Activated CD8-positive, alpha-beta T cell treated with anti-CD3 and anti-CD28 coated beads for 36 hours (primary cell): ENCODE data around the gene RFXANK. TPM values are rescaled to one million over a fixed set of nuclear protein-coding genes. Genes with fewer than 3 reads are reported as not detected.
A peak's percentile ranks its signal among the peaks of the same experiment; 100 is the strongest.

Source experiments
- ATAC-seq: fragments of 200-7000 bp; cut with Tn5 transposase; one replicate; pipeline ENCODE4 v1.10.0; 2021; ENCODE audit warnings: mild to moderate bottlenecking, moderate library complexity
- CTCF ChIA-PET: fragments of 350-600 bp; sonication (Branson Sonifier 250); formaldehyde crosslinking; loops from one replicate; lab custom pipeline; 2021; ENCODE audit warnings: antibody characterized with exemption; lab: Charles Lee
- POLR2A ChIA-PET: fragments of 350-600 bp; sonication (Branson Sonifier 250); formaldehyde crosslinking; loops from one replicate; lab custom pipeline; 2021; ENCODE audit warnings: antibody characterized with exemption; lab: Charles Lee
- DNase-seq: peaks from one replicate; pipeline ENCODE4 v3.0.0-alpha.2; 2020
- H3K27ac Mint-ChIP-seq: one replicate; pipeline ENCODE4 v1.8.0; 2021; ENCODE audit warnings: mild to moderate bottlenecking, mixed read lengths
- H3K27me3 Mint-ChIP-seq: one replicate; pipeline ENCODE4 v1.8.0; 2021; ENCODE audit warnings: mixed read lengths
- H3K36me3 Mint-ChIP-seq: one replicate; pipeline ENCODE4 v1.8.0; 2021; ENCODE audit warnings: low read depth, mixed read lengths
- H3K4me1 Mint-ChIP-seq: one replicate; pipeline ENCODE4 v1.8.0; 2021; ENCODE audit warnings: low read depth, mixed read lengths
- H3K4me3 Mint-ChIP-seq: one replicate; pipeline ENCODE4 v1.8.0; 2021; ENCODE audit warnings: mild to moderate bottlenecking, moderate library complexity, mixed read lengths
- H3K9me3 Mint-ChIP-seq: one replicate; pipeline ENCODE4 v1.8.0; 2021; ENCODE audit warnings: mixed read lengths
- CTCF ChIP-seq: fragments of 200-600 bp; IDR thresholded peaks from one replicate; pipeline ENCODE4 v1.8.0; 2022; ENCODE audit warnings: antibody characterized with exemption, mild to moderate bottlenecking
- intact Hi-C: fragments of 100-400 bp; cut with micrococcal nuclease; formaldehyde crosslinking; loops from one replicate; pipeline ENCODE4 v1.10.0; 2022
- total RNA-seq, 2 experiments: library from RNA; stranded (reverse); gene quantifications; one replicate each; pipeline ENCODE4 v1.2.3, GENCODE V29; 2021

The RFXANK gene
- total RNA-seq, 2 experiments from 2014 or later, result 61.4 to 68.5 TPM

GRCh38 chr19:19186742-19187141, 5.3 kb upstream of the RFXANK start:
- Mint-ChIP-seq H3K27me3 (no peaks in the 10 kb centered on the region), H3K9me3 (peaks cover 6% of the 10 kb centered on the region), H3K36me3 (peaks cover 20% of the 10 kb centered on the region), H3K4me3 (no peak overlapping the region), H3K27ac (no peak overlapping the region), H3K4me1 (peaks cover 25% of the 10 kb centered on the region)
- DNase-seq, result no peak
- TF ChIP-seq CTCF, result no peak
- POLR2A ChIA-PET, result no interaction called here
- ATAC-seq, result no peak
- intact Hi-C loops, result no loop called here
- CTCF ChIA-PET, result interaction anchor here (4.1 kb wide), 1 partner anchor 12 kb away, joined by 23 read pairs; no protein-coding TSS in a partner anchor

GRCh38 chr19:19191768-19192077, 335 bp upstream of the RFXANK start:
- no peaks in the 10 kb centered on the region for H3K27me3 Mint-ChIP-seq
- ATAC-seq (no peak), DNase-seq (no peak)
- peaks cover 2% of the 10 kb centered on the region for H3K9me3 Mint-ChIP-seq
- H3K36me3 Mint-ChIP-seq, result peaks cover 14% of the 10 kb centered on the region
- H3K4me3 Mint-ChIP-seq, result peak overlapping the region; percentile 93
- CTCF ChIA-PET, result interaction anchor here (0.8 to 3.0 kb wide), 7 partner anchors 17 to 172 kb away, joined by 3 to 18 read pairs (median 4); no protein-coding TSS in a partner anchor
- no peak for TF ChIP-seq CTCF
- H3K4me1 Mint-ChIP-seq, result peaks cover 34% of the 10 kb centered on the region
- intact Hi-C loops, result no loop called here
- peak overlapping the region; percentile 97 for H3K27ac Mint-ChIP-seq
- POLR2A ChIA-PET, result interaction anchor here (0.6 to 3.4 kb wide), 8 partner anchors 11 to 432 kb away, joined by 3 to 40 read pairs (median 4); partner anchors contain the start of gene NR2C2AP

GRCh38 chr19:19192910-19193423, 909 bp downstream of the RFXANK start:
- no peak for TF ChIP-seq CTCF
- ChIA-PET POLR2A (interaction anchor here (0.5 to 3.4 kb wide), 5 partner anchors 9 to 435 kb away, joined by 3 to 40 read pairs (median 3); partner anchors contain the start of gene NR2C2AP), CTCF (interaction anchor here (0.8 to 1.8 kb wide), 7 partner anchors 9 to 213 kb away, joined by 3 to 5 read pairs (median 3); no protein-coding TSS in a partner anchor)
- Mint-ChIP-seq H3K27me3 (no peaks in the 10 kb centered on the region), H3K36me3 (peaks cover 10% of the 10 kb centered on the region), H3K4me3 (peak overlapping the region; percentile 93), H3K4me1 (peaks cover 31% of the 10 kb centered on the region), H3K27ac (peak overlapping the region; percentile 97), H3K9me3 (no peaks in the 10 kb centered on the region)
- ATAC-seq (no peak), DNase-seq (no peak)
- intact Hi-C loops, result no loop called here

- intact Hi-C loops, result no loop called here
- POLR2A ChIA-PET, result interaction anchor here (3.4 kb wide), 1 partner anchor 8 kb away, joined by 40 read pairs; the partner anchor contains the start of gene NR2C2AP
- ATAC-seq (no peak), DNase-seq (no peak)
- Mint-ChIP-seq H3K36me3 (peaks cover 12% of the 10 kb centered on the region), H3K4me1 (peaks cover 31% of the 10 kb centered on the region), H3K27me3 (no peaks in the 10 kb centered on the region), H3K4me3 (peak overlapping the region; percentile 93), H3K9me3 (no peaks in the 10 kb centered on the region), H3K27ac (peak overlapping the region; percentile 46)
- CTCF ChIA-PET, result no interaction called here
- TF ChIP-seq CTCF, result no peak
Observed at GRCh38 chr19:19193926-19194325, 1.9 kb downstream of the RFXANK start.
